Measurements from ENCODE around the gene NREP.

The NREP gene

DNA sequence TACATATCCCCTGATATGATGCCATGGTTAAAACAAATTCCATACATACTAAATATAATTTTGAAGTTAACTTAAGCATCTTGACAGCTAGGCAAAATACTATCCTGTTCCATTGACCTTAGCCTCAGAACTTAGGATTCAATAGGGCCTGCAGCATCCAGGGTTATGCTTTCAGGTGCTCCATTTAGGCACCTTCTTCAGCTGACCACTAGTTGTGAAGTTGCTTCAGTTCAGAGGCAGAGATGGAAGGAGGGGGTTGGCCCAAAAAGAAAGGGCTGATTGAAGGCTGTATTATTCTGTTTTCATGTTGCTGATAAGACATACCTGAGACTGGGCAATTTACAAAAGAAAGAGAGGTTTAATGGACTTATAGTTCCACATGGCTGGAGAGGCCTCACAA is 7.0 kb upstream of the NREP start:
- DNase-seq = no peak

- no peak for DNase-seq
These were observed 5.9 kb upstream of the NREP start for GRCh38 chr5:111762895-111763294.

- no peak for DNase-seq
These were observed 1.3 kb upstream of the NREP start for GRCh38 chr5:111758284-111758628.

GRCh38 chr5:111757355-111758283 is 625 bp upstream of the NREP start:
- DNase-seq = peak; percentile 87

DNA sequence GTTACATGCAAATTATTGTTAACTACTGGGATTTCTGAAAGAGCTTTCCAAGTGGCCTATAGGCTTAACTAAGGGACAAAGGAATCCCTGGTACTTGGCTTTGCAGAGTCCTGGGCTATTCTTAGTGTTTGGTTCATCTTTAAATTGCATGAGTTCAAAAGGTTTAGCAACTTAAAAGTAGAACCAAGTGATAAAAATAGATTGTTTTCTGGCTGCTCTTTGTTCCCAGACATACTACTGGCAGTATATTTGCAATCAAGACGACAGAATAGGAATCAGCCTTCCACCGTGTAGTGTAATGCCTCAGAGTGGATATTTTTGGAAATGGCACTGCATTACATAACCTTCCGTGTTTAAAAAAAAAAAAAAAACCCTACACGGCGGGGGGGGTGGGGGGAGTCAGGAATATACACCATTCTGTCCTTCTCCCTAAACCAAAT is 1.0 kb downstream of the NREP start:
- no peak for DNase-seq

- DNase-seq = no peak
These were observed 1.6 kb downstream of the NREP start for GRCh38 chr5:111755345-111755941.

GRCh38 chr5:111753884-111754589 is 3.0 kb downstream of the NREP start:
- no peak for DNase-seq

- no peak for DNase-seq
These were observed 4.5 kb downstream of the NREP start for GRCh38 chr5:111752426-111752965.

DNA sequence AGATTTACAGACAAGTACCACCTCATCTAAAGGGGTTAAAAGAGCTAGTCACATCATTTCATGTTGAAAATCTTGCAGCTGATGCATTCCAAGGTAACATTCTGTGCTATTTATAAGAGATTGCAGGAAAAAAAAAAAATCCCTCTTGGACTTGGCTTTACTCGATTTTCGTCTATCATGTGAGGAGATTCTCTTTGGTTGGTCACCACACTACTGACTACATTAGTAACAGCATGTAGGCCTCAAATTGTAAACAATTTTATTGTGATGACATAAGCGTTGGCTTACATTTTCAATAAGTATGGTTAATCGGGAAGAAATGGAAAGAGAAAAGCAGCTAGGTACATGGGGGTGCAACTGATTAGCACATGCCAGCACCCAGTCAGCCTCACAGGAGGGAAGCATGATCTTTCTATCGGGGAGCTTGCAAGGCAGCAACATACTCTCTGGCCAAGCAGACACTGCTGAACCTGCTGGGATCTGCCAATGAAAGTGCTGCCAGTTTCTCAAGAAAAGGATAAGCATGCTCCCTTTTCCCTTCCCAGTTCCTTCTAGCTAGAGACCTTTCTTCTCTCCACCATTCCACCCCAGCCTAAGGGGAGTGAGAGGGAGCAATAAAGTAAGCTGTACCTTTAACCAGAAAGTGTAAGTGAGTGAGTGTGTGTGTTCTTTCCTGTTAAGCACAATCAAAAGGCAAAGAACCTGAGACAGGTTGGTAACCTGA is 7.5 kb downstream of the NREP start:
- no peak for DNase-seq

DNA sequence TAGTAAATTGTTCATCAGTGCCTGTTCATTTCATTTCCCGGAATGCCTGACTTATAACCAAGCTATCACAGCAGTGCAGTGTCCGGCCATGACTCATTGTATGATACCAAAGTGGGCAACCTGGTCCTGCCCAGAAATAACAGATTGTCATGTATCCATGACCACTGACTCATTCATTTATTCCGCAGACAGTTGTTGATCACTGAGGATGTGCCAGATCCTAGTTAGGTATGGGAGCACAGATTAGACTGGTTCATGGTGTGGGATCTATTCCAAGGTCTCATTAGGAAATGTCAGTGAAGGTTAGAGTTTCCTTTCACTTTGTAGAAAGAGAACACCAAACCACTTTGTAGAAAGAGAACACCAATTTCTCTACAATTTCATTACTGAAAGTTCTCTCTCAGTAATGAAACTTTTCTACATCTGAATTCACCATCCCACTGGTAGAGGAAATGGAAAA is 8.7 kb downstream of the NREP start:
- DNase-seq = no peak

DNA sequence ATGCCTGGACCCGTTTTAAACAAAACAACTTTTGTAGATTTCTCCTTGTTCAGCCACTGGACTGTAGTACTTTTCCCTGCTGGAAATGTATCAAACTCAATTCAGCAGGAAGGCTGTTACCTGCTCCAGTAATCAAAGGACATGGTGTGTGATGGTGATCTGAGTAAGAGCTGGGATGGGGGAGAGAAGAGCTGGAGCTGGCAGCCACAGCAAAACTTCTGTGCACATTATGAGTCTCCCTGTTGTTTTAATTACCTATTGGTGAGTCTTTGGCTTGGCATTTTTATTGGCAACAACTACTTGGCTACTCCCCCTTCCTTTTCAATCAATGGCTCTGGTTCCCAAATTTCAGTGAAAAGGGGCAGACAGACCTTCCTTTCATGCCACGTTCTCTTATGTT is 9.7 kb downstream of the NREP start:
- no peak for DNase-seq

DNA sequence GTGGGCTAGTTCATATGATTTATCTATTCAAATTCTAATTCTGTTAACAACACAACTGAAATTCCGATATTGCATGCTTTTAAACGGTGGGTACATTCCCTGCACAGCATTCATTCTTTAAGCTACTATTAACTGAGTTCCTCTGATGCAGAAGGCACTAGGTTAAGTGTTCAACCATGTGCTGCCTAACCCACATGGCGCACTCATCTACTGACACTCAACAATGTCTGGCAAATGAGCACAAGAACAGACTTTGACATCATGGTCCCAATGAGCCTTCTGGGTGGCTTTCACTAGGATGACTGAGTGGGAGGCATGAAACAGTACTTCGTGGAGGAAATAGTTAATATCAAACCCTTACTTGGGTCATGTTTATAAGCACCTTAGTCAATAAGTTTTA is 10.2 kb downstream of the NREP start:
- no peak for DNase-seq

DNA sequence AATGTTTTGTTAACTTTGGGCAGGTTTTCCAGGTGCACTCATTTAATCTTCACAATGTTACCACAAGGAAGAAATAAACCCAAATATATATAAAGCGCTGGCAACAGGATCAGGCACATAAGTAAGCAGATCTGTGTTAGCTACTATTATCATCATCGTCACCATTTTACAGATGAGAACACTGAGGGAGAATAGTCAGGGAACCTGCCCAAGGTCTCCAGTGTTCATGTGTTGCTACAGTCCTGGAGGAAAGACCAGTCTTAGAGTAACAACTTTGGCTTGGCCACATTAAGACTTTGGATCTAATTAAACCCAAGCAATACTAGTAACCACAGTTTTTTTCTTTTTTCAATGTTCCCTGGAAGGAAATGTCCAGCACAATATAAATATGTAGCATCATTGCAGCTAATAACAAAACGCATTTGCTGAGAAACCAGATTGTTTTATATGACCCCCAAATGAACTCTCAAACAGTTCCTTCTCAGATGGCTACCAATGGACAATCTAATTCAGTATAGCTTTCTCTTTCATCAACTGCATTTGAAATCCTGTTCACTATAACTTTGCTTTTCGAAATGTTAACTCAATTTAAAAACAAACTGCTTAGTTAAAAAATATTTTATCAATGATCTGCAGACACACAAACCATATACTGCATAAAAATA is 11.8 kb downstream of the NREP start:
- no peak for DNase-seq

DNA sequence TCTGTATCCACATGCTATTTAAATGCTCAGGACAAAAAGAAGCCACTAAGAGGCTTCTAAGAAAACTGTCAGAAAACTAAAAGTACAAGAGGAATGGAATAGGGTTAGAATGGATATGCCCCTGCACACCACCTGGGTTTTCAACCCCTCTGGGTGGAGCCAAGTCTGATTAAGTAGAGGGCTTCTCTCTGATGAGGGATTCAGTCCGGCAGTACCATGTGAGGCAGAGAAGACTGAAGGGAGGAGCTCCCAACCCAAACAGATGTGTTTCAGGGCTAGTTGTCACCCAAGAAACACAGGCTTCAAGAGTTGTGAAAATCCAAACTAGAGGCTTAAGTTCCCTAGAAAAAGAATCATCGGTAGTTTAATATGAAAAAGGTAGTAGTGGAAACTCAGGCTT is 12.5 kb downstream of the NREP start:
- no peak for DNase-seq

- DNase-seq = no peak
These were observed 13.0 kb downstream of the NREP start for GRCh38 chr5:111743988-111744387.

DNA sequence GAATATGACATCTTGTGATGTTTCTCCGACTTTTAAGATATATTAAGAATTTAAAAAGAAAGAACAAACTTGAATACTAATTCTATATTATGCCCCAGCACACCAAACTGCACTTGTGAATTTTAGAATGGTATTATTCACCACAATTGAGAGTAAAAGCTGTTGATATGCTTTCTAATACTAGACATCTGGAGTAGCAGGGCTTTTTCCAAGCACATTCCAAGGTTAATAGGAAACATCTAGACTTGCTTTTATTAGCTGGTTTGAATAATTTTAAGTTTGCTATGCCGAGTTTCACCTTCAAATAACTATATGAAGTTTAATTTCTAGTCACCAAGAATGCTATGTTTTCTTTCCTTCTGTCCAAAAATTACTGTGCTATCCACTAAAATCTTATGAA is 13.5 kb downstream of the NREP start:
- DNase-seq = no peak

GRCh38 chr5:111742177-111742994 is 14.6 kb downstream of the NREP start:
- DNase-seq = no peak

- DNase-seq = no peak
These were observed 15.7 kb downstream of the NREP start for GRCh38 chr5:111741278-111741677.

DNA sequence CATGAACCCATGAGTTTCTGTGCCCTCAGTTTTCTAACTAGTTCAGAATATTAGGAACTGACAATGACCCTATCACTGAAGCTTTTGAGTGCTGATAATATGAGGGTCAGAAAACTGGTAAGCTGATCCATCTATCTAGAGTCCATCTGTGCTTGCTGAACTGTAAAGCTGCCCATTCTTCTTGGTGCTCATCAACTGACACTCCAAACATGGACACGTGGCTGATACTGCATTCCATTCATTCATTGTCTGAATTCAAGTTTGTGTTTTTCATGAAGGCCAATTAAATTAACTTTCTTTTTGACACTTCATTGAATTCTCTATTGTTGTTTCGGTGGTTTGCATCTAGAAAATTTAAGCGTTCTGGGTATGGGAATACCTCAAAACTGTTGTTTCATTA is 17.6 kb downstream of the NREP start:
- no peak for DNase-seq

DNA sequence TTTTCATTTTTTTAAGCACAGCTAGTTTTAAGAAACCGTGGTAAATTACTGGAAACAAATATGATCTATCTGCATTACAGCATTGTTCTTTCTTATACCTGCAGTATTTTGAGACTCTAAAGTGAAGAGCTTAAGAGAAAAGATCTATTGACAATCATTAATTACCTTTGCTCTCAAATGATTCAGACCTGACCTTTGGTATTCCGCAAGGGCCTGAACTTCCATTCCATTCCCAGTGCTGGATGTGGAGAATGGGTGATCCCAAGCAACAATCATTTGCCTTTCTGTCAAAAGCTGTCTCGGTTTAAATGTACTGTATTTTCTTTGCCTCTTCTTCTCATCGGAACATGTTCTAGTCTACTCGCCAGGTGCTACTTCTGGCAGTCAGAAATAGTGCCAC is 18.9 kb downstream of the NREP start:
- no peak for DNase-seq

GRCh38 chr5:111737716-111738115 is 19.3 kb downstream of the NREP start:
- no peak for DNase-seq
